ENCODE data around the gene AGPAT4.

GRCh38 chr6:161211380-161212035 is 62.4 kb downstream of the AGPAT4 start:
- TF ChIP-seq EZH2 (IDR thresholded peaks at IDR 0.05; ENCODE audit: borderline replicate concordance, low read depth, low read length, severe bottlenecking), result no peak
- TF ChIP-seq POLR2AphosphoS5 (IDR thresholded peaks at IDR 0.05; ENCODE audit: insufficient read depth, low read depth, low read length), result no peak
- no peak for TF ChIP-seq MAX (IDR thresholded peaks at IDR 0.05; ENCODE audit: insufficient read depth, insufficient read length)
- TF ChIP-seq, protein P1, sequence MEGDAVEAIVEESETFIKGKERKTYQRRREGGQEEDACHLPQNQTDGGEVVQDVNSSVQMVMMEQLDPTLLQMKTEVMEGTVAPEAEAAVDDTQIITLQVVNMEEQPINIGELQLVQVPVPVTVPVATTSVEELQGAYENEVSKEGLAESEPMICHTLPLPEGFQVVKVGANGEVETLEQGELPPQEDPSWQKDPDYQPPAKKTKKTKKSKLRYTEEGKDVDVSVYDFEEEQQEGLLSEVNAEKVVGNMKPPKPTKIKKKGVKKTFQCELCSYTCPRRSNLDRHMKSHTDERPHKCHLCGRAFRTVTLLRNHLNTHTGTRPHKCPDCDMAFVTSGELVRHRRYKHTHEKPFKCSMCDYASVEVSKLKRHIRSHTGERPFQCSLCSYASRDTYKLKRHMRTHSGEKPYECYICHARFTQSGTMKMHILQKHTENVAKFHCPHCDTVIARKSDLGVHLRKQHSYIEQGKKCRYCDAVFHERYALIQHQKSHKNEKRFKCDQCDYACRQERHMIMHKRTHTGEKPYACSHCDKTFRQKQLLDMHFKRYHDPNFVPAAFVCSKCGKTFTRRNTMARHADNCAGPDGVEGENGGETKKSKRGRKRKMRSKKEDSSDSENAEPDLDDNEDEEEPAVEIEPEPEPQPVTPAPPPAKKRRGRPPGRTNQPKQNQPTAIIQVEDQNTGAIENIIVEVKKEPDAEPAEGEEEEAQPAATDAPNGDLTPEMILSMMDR (IDR thresholded peaks at IDR 0.05; ENCODE audit: extremely low read depth in 1 of 2, insufficient read depth in 1 of 2, low read depth in 1 of 2, low read length in 2 of 2), result no peak
- no peak for TF ChIP-seq POLR2A (IDR thresholded peaks at IDR 0.05; ENCODE audit: low read depth, low read length)
- TF ChIP-seq GATA2 (IDR thresholded peaks at IDR 0.05; ENCODE audit: insufficient read depth, insufficient read length, low read depth, low read length), result no peak
- TF ChIP-seq JUN (IDR thresholded peaks at IDR 0.05; ENCODE audit: borderline replicate concordance, insufficient read depth, insufficient read length, low read depth), result no peak
